HK-2 (cell line): ENCODE results near the gene GLI1.

Experiments used
- DNase-seq: peaks from one replicate; pipeline ENCODE4 v3.0.0-alpha.2; 2018; ENCODE audit not compliant: unreplicated experiment

The GLI1 gene

DNA sequence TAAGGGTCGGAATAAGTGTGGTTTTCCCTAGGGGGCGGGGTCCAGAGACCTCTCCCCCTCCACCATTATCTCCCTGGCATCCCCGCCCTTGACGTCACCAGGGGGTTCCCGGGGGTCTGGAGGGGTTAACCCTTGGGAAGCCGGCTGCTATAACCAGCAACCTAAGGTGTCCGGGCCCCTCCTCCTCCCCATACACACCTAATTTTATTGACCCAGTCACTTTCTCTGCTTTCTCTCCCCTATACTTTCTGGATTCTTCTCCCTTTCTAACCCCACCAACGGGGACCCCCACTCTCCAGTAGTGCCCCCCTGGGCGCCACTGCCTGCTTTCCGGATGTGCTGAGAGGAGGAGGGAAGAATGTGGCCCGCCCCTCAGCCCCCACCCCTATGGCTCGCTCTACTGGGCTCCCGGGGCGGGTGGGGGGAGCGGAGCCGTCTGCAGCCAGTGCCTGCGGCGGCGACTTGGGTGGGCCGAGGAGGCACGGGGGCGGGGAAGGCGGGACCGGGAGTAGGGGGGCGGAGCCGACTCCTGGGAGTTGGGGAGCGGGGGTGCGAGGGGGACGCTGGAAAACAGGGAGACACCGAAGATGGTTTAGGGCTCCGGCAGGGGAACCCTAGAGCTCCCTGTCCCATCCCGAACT, 1.8 kb downstream of the GLI1 start:
- DNase-seq: peak; percentile 53

- no peak for DNase-seq
These were observed 2.3 kb downstream of the GLI1 start for GRCh38 chr12:57461917-57462250.

GRCh38 chr12:57462251-57462911, 2.8 kb downstream of the GLI1 start:
- peak; percentile 92 for DNase-seq

- DNase-seq: no peak
These were observed 3.3 kb downstream of the GLI1 start for GRCh38 chr12:57462912-57463253.

DNA sequence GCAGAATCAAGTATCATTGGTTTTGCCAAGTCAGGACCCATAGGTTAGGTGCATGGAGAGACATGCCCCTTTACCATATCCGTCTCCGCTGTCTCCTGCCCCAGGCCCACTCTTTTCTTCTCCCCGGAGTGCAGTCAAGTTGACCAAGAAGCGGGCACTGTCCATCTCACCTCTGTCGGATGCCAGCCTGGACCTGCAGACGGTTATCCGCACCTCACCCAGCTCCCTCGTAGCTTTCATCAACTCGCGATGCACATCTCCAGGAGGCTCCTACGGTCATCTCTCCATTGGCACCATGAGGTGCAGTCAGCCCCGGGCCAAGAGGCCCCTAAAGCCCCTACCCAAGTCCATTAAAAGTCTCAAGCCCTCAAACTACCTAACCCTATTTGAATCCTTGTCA, 5.0 kb downstream of the GLI1 start:
- no peak for DNase-seq

GRCh38 chr12:57465030-57465746, 5.6 kb downstream of the GLI1 start:
- DNase-seq: no peak

- DNase-seq: no peak
These were observed 6.3 kb downstream of the GLI1 start for GRCh38 chr12:57465747-57466505.

DNA sequence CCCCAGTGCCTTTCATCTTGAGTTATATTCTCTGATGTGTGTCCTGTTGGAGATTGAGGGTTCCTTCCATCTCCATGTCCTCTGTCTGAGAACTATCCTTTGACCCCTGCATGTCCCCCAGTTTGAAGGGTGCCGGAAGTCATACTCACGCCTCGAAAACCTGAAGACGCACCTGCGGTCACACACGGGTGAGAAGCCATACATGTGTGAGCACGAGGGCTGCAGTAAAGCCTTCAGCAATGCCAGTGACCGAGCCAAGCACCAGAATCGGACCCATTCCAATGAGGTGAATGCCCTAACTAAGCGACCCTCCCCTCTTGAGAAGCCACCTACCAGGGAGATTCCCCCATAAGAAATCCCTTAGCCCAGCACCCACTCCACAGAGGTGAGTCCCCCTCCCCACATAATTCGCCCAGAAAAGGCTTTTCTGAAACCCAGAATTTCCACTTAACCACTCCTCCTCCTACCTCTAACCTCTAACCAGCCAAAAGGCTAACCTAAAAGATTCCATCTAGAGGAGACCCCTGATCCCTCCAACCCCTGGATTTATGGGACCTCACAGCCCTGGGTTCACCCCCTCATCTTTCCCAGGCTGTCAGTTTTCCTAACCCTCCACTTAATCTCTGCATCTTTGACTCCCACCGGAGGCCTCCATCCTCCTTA, 7.8 kb downstream of the GLI1 start:
- no peak for DNase-seq

DNA sequence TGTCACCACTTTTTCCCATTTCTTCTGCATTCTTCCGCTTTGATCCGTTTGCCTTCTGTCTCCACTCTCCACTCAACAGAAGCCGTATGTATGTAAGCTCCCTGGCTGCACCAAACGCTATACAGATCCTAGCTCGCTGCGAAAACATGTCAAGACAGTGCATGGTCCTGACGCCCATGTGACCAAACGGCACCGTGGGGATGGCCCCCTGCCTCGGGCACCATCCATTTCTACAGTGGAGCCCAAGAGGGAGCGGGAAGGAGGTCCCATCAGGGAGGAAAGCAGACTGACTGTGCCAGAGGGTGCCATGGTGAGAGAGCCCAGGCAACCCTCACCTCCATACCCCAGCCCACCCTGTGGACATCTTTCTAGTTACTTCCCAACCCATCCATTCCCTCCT, 8.3 kb downstream of the GLI1 start:
- no peak for DNase-seq

DNA sequence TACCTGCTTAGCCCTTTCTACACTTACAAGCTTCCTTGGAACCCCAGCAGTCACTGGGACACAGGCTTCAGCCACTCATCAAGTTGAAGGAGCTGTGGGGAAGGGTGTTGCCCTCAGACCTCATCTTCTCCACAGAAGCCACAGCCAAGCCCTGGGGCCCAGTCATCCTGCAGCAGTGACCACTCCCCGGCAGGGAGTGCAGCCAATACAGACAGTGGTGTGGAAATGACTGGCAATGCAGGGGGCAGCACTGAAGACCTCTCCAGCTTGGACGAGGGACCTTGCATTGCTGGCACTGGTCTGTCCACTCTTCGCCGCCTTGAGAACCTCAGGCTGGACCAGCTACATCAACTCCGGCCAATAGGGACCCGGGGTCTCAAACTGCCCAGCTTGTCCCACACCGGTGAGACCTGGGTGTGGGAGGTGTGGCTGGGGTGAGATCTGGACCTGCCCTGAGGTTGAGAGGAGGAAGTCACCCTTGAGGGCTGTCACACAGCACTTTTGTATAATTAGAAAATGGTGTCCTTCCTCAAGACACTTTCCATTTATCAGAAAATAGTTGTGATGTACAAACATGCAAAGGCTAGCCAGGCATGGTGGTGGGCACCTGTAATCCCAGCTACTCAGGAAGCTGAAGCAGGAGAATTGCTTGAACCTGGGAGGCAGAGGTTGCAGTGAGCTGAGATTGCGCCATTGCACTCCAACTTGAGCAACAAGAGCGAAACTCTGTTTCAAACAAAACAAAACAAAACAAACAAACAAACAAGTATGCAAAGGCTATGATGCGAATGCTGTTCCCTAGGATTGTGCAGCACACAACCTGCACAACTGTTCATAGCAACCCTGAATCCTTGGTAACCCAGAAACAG, 9.9 kb downstream of the GLI1 start:
- DNase-seq: no peak

GRCh38 chr12:57470286-57470969, 10.8 kb downstream of the GLI1 start:
- no peak for DNase-seq

DNA sequence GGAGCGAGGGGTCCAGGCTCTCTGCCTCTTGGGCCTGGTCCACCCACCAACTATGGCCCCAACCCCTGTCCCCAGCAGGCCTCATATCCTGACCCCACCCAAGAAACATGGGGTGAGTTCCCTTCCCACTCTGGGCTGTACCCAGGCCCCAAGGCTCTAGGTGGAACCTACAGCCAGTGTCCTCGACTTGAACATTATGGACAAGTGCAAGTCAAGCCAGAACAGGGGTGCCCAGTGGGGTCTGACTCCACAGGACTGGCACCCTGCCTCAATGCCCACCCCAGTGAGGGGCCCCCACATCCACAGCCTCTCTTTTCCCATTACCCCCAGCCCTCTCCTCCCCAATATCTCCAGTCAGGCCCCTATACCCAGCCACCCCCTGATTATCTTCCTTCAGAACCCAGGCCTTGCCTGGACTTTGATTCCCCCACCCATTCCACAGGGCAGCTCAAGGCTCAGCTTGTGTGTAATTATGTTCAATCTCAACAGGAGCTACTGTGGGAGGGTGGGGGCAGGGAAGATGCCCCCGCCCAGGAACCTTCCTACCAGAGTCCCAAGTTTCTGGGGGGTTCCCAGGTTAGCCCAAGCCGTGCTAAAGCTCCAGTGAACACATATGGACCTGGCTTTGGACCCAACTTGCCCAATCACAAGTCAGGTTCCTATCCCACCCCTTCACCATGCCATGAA, 11.5 kb downstream of the GLI1 start:
- DNase-seq: no peak

DNA sequence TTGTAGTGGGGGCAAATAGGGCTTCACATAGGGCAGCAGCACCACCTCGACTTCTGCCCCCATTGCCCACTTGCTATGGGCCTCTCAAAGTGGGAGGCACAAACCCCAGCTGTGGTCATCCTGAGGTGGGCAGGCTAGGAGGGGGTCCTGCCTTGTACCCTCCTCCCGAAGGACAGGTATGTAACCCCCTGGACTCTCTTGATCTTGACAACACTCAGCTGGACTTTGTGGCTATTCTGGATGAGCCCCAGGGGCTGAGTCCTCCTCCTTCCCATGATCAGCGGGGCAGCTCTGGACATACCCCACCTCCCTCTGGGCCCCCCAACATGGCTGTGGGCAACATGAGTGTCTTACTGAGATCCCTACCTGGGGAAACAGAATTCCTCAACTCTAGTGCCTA, 12.1 kb downstream of the GLI1 start:
- no peak for DNase-seq

DNA sequence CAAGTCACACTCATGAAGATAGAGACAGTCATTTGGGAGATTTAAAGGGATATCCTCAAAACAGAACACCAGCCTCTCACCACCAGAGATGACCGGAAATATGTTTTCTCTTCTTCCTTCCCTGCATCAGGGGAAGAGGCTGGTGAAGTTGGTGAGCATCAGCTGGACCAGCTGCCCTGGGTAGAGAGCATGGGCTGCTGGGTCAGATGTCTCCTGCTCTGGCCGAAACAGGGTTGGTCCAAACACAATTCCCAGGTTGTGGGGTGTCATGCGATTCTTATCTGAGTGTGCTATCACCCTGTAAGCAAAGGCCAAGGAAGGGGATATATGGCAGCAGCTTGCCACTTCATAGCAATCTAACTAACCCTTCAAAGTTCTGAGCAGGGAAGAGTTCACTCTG, 12.8 kb downstream of the GLI1 start:
- DNase-seq: no peak

GRCh38 chr12:57473392-57473791, 13.8 kb downstream of the GLI1 start:
- no peak for DNase-seq

GRCh38 chr12:57473886-57474285, 14.3 kb downstream of the GLI1 start:
- DNase-seq: no peak

GRCh38 chr12:57474430-57474829, 14.8 kb downstream of the GLI1 start:
- no peak for DNase-seq

DNA sequence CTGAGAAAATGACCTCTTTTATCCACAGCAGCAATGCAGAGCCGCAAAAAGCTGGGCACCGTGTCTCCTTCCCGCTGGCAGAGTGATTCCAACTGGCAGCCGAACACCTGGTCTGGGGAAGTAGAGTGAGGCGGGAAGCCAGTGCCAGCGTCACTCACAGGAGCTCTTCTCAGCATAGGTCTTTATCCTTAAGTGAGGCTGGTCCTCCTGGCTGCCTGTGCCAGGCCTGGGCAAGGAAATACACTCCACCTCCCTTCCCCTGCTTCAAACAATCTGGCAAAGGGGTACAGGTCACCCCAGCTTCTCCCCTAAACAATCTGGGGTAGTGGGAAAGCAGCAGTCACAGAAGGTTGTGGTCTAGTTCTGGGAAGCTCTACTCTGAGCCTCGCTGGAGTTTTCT, 15.3 kb downstream of the GLI1 start:
- no peak for DNase-seq

- DNase-seq: no peak
These were observed 15.9 kb downstream of the GLI1 start for GRCh38 chr12:57475271-57476161.
